ENCODE measurements around the gene UCMA. TPM values are rescaled to one million over a fixed set of nuclear protein-coding genes. Genes with fewer than 3 reads are reported as not detected.

UCMA gene
- total and polyA plus RNA-seq, 10 of the 15 experiments (the other 5 are each of a cell fraction or from before 2014, with no cell fraction given) = 0.15 TPM; not detected in 9

DNA sequence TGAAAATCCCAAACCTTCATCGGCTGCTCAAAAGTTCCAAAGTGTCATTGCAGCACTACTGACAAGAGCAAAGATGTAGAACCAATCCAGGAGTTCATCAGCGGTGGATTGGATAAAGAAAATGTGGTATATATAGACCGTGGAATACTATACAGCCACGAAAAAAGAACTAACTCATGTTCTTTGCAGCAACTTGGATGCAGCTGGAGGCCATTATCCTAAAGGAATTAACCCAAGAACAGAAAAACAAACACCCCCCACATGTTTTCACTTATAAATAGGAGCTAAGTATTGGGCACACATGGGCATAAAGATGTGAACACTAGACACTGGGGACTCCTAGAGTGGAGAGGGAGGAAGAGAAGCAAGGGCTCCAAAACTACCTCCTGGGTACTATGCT lies 34.1 kb upstream of the UCMA start:
- Histone ChIP-seq H3K27ac (ENCODE audit: control insufficient read depth, insufficient read depth) (no peak overlapping the region), H3K4me2 (ENCODE audit: control insufficient read depth, insufficient read depth) (no peak overlapping the region), H4K20me1 (ENCODE audit: control insufficient read depth, insufficient read depth) (no peaks in the 10 kb centered on the region), H3K9ac (ENCODE audit: control insufficient read depth, insufficient read depth, low read length) (no peak overlapping the region), H3K27me3 (replicated peaks in 1 of 2; ENCODE audit: control insufficient read depth in 2 of 2, insufficient read depth in 2 of 2, low read length in 1 of 2) (no peaks in the 10 kb centered on the region; a peak in 1 of 4 replicates), H3K9me3 (replicated peaks; ENCODE audit: control insufficient read depth, insufficient read depth, low read length) (no peaks in the 10 kb centered on the region), H3K36me3 (ENCODE audit: control insufficient read depth in 2 of 2, insufficient read depth in 2 of 2, low read length in 1 of 2) (no peaks in the 10 kb centered on the region), H3K79me2 (ENCODE audit: control insufficient read depth, insufficient read depth, low read length) (no peaks in the 10 kb centered on the region), H3K4me3 (no peak overlapping the region), H3K4me1 (ENCODE audit: control insufficient read depth, insufficient read depth, low read length) (peaks cover 4% of the 10 kb centered on the region; the same call in 1 of the 2 replicates), H2AFZ (ENCODE audit: control insufficient read depth, low read depth, low read length) (no peak overlapping the region)
- in situ Hi-C loops (cut with MboI) = no loop called here
- no TSS peak for BruUV-seq (replicated peaks)
- DNase-seq (ENCODE audit: low read depth, low spot score) (no peak), FAIRE-seq (no peak), ATAC-seq (no peak)
- WGBS (ENCODE audit: insufficient coverage, insufficient replicate concordance, low lambda C conversion rate, missing lambda C conversion rate) = 58% methylated on average over 4 of the region's 4 CpGs
- intact Hi-C loops (cut with micrococcal nuclease; ENCODE audit: unreplicated experiment) = no loop called here
- ChIA-PET POLR2A (interaction anchor here (0.5 kb wide), 1 partner anchor 122 kb away, joined by 3 read pairs; no protein-coding TSS in a partner anchor), CTCF (interaction anchor here (0.6 to 4.9 kb wide), 2 partner anchors 34 to 79 kb away, joined by 3 to 22 read pairs; no protein-coding TSS in a partner anchor), SMC1A (ENCODE audit: uncharacterized antibody, unreplicated experiment) (no interaction called here), RAD21 (ENCODE audit: unreplicated experiment) (no interaction called here)
- TF ChIP-seq KDM1A (IDR thresholded peaks at IDR 0.05; ENCODE audit: borderline replicate concordance) (no peak), GABPA (IDR thresholded peaks at IDR 0.05; ENCODE audit: low read depth) (no peak), SREBF1 (IDR thresholded peaks at IDR 0.05; ENCODE audit: low read length) (no peak)
- TF ChIP-seq, protein P1, sequence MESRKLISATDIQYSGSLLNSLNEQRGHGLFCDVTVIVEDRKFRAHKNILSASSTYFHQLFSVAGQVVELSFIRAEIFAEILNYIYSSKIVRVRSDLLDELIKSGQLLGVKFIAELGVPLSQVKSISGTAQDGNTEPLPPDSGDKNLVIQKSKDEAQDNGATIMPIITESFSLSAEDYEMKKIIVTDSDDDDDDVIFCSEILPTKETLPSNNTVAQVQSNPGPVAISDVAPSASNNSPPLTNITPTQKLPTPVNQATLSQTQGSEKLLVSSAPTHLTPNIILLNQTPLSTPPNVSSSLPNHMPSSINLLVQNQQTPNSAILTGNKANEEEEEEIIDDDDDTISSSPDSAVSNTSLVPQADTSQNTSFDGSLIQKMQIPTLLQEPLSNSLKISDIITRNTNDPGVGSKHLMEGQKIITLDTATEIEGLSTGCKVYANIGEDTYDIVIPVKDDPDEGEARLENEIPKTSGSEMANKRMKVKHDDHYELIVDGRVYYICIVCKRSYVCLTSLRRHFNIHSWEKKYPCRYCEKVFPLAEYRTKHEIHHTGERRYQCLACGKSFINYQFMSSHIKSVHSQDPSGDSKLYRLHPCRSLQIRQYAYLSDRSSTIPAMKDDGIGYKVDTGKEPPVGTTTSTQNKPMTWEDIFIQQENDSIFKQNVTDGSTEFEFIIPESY (IDR thresholded peaks at IDR 0.05) = no peak

DNA sequence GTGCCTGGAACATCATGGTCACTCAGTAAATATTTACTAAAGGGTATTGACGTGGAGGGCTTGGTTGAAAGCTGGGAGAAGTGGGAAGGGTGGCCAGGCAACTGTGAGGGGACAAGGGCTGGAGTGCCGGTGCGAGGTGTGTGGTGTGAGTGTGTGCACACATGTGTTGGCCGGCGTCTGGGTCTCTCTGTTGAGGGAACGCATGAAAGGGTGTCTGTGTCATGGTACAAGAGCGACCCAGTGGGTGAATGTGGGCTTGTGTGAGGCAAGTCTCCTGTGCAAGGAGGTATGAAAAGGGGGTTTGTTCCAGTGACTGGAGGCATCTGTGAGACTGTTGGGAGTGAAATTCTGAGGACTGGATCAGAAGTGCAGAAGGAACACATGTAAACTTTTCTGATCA lies 29.4 kb upstream of the UCMA start:
- Histone ChIP-seq H3K9ac (ENCODE audit: control insufficient read depth, insufficient read depth, low read length) (no peak overlapping the region), H4K20me1 (ENCODE audit: control insufficient read depth, insufficient read depth) (no peaks in the 10 kb centered on the region), H3K79me2 (ENCODE audit: control insufficient read depth, insufficient read depth, low read length) (no peaks in the 10 kb centered on the region), H2AFZ (ENCODE audit: control insufficient read depth, low read depth, low read length) (no peak overlapping the region), H3K9me3 (replicated peaks; ENCODE audit: control insufficient read depth, insufficient read depth, low read length) (no peaks in the 10 kb centered on the region), H3K36me3 (ENCODE audit: control insufficient read depth in 2 of 2, insufficient read depth in 2 of 2, low read length in 1 of 2) (no peaks in the 10 kb centered on the region), H3K27ac (ENCODE audit: control insufficient read depth, insufficient read depth) (no peak overlapping the region), H3K4me2 (ENCODE audit: control insufficient read depth, insufficient read depth) (no peak overlapping the region), H3K4me1 (ENCODE audit: control insufficient read depth, insufficient read depth, low read length) (no peaks in the 10 kb centered on the region), H3K4me3 (no peak overlapping the region), H3K27me3 (replicated peaks in 1 of 2; ENCODE audit: control insufficient read depth in 2 of 2, insufficient read depth in 2 of 2, low read length in 1 of 2) (no peaks in the 10 kb centered on the region; a peak in 1 of 4 replicates)
- no peak for FAIRE-seq
- no TSS peak for BruUV-seq (replicated peaks)
- CTCF ChIA-PET = no interaction called here
- WGBS (ENCODE audit: insufficient coverage, insufficient replicate concordance, low lambda C conversion rate, missing lambda C conversion rate) = 72% methylated on average over 7 of the region's 7 CpGs
- POLR2A ChIA-PET = no interaction called here
- no peak for DNase-seq (ENCODE audit: low read depth, low spot score)
- RAD21 ChIA-PET (ENCODE audit: unreplicated experiment) = no interaction called here
- intact Hi-C loops (cut with micrococcal nuclease; ENCODE audit: unreplicated experiment) = no loop called here
- in situ Hi-C loops (cut with MboI) = no loop called here
- SMC1A ChIA-PET (ENCODE audit: uncharacterized antibody, unreplicated experiment) = no interaction called here
- ATAC-seq = no peak
- TF ChIP-seq, protein P2, sequence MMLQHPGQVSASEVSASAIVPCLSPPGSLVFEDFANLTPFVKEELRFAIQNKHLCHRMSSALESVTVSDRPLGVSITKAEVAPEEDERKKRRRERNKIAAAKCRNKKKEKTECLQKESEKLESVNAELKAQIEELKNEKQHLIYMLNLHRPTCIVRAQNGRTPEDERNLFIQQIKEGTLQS (IDR thresholded peaks at IDR 0.05; ENCODE audit: borderline replicate concordance, extremely low read depth, low read depth, low read length) = no peak
- TF ChIP-seq ZBED1 (IDR thresholded peaks at IDR 0.05; ENCODE audit: borderline replicate concordance) (no peak), MTA2 (IDR thresholded peaks at IDR 0.05; ENCODE audit: low read depth) (no peak), BRCA1 (IDR thresholded peaks at IDR 0.05; ENCODE audit: low read depth, low read length) (no peak), RUNX3 (IDR thresholded peaks at IDR 0.05; ENCODE audit: low read length) (no peak), YBX1 (IDR thresholded peaks at IDR 0.05) (no peak), IRF4 (IDR thresholded peaks at IDR 0.05; ENCODE audit: low read depth, low read length) (no peak)
- TF ChIP-seq, protein P3, sequence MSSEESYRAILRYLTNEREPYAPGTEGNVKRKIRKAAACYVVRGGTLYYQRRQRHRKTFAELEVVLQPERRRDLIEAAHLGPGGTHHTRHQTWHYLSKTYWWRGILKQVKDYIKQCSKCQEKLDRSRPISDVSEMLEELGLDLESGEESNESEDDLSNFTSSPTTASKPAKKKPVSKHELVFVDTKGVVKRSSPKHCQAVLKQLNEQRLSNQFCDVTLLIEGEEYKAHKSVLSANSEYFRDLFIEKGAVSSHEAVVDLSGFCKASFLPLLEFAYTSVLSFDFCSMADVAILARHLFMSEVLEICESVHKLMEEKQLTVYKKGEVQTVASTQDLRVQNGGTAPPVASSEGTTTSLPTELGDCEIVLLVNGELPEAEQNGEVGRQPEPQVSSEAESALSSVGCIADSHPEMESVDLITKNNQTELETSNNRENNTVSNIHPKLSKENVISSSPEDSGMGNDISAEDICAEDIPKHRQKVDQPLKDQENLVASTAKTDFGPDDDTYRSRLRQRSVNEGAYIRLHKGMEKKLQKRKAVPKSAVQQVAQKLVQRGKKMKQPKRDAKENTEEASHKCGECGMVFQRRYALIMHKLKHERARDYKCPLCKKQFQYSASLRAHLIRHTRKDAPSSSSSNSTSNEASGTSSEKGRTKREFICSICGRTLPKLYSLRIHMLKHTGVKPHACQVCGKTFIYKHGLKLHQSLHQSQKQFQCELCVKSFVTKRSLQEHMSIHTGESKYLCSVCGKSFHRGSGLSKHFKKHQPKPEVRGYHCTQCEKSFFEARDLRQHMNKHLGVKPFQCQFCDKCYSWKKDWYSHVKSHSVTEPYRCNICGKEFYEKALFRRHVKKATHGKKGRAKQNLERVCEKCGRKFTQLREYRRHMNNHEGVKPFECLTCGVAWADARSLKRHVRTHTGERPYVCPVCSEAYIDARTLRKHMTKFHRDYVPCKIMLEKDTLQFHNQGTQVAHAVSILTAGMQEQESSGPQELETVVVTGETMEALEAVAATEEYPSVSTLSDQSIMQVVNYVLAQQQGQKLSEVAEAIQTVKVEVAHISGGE (CRISPR knock-in tag; IDR thresholded peaks at IDR 0.05) = no peak
